ENCODE measurements around the gene TUSC2. TPM values are rescaled to one million over a fixed set of nuclear protein-coding genes. Genes with fewer than 3 reads are reported as not detected.

TUSC2 gene
- total and polyA plus RNA-seq, 10 of the 15 experiments (the other 5 are each of a cell fraction or from before 2014, with no cell fraction given) = 4.0 to 73.8 (median 34.3) TPM

- POLR2A ChIA-PET = interaction anchor here (0.6 to 7.0 kb wide), 5 partner anchors 8 to 1860 kb away, joined by 3 to 84 read pairs (median 4); partner anchors contain the start of genes CYB561D2, HYAL2 and NPRL2
- intact Hi-C loops (cut with micrococcal nuclease; ENCODE audit: unreplicated experiment) = no loop called here
- ATAC-seq = no peak
- TF ChIP-seq BHLHE40 (IDR thresholded peaks at IDR 0.05; ENCODE audit: borderline replicate concordance in 1 of 2, low read depth in 2 of 2, low read length in 1 of 2) (no peak), SMC3 (IDR thresholded peaks at IDR 0.05; ENCODE audit: borderline replicate concordance, low read length) (no peak), YBX1 (IDR thresholded peaks at IDR 0.05) (no peak), KDM1A (IDR thresholded peaks at IDR 0.05; ENCODE audit: borderline replicate concordance) (no peak), RCOR1 (conservative IDR thresholded peaks at IDR 0.05; ENCODE audit: low read depth, low read length) (no peak), RUNX3 (IDR thresholded peaks at IDR 0.05; ENCODE audit: low read length) (no peak), SMAD5 (IDR thresholded peaks at IDR 0.05; ENCODE audit: low read depth) (no peak), POU2F2 (IDR thresholded peaks at IDR 0.05; ENCODE audit: borderline replicate concordance, low read depth, low read length) (no peak), SP1 (IDR thresholded peaks at IDR 0.05; ENCODE audit: low read depth, low read length) (no peak), TCF12 (IDR thresholded peaks at IDR 0.05; ENCODE audit: low read depth, low read length) (no peak), RELB (IDR thresholded peaks at IDR 0.05; ENCODE audit: low read depth) (no peak), GABPA (IDR thresholded peaks at IDR 0.05; ENCODE audit: low read depth) (no peak)
- TF ChIP-seq, protein P1, sequence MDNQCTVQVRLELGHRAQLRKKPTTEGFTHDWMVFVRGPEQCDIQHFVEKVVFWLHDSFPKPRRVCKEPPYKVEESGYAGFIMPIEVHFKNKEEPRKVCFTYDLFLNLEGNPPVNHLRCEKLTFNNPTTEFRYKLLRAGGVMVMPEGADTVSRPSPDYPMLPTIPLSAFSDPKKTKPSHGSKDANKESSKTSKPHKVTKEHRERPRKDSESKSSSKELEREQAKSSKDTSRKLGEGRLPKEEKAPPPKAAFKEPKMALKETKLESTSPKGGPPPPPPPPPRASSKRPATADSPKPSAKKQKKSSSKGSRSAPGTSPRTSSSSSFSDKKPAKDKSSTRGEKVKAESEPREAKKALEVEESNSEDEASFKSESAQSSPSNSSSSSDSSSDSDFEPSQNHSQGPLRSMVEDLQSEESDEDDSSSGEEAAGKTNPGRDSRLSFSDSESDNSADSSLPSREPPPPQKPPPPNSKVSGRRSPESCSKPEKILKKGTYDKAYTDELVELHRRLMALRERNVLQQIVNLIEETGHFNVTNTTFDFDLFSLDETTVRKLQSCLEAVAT (IDR thresholded peaks at IDR 0.05) = no peak
- TF ChIP-seq, protein P2, sequence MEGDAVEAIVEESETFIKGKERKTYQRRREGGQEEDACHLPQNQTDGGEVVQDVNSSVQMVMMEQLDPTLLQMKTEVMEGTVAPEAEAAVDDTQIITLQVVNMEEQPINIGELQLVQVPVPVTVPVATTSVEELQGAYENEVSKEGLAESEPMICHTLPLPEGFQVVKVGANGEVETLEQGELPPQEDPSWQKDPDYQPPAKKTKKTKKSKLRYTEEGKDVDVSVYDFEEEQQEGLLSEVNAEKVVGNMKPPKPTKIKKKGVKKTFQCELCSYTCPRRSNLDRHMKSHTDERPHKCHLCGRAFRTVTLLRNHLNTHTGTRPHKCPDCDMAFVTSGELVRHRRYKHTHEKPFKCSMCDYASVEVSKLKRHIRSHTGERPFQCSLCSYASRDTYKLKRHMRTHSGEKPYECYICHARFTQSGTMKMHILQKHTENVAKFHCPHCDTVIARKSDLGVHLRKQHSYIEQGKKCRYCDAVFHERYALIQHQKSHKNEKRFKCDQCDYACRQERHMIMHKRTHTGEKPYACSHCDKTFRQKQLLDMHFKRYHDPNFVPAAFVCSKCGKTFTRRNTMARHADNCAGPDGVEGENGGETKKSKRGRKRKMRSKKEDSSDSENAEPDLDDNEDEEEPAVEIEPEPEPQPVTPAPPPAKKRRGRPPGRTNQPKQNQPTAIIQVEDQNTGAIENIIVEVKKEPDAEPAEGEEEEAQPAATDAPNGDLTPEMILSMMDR (IDR thresholded peaks at IDR 0.05 in 2 of 3, conservative IDR thresholded peaks at IDR 0.05 in 1 of 3; ENCODE audit: control insufficient read depth in 2 of 3, extremely low read depth in 1 of 3, insufficient read depth in 1 of 3, low read depth in 3 of 3, low read length in 3 of 3) = no peak
- TF ChIP-seq, protein P3, sequence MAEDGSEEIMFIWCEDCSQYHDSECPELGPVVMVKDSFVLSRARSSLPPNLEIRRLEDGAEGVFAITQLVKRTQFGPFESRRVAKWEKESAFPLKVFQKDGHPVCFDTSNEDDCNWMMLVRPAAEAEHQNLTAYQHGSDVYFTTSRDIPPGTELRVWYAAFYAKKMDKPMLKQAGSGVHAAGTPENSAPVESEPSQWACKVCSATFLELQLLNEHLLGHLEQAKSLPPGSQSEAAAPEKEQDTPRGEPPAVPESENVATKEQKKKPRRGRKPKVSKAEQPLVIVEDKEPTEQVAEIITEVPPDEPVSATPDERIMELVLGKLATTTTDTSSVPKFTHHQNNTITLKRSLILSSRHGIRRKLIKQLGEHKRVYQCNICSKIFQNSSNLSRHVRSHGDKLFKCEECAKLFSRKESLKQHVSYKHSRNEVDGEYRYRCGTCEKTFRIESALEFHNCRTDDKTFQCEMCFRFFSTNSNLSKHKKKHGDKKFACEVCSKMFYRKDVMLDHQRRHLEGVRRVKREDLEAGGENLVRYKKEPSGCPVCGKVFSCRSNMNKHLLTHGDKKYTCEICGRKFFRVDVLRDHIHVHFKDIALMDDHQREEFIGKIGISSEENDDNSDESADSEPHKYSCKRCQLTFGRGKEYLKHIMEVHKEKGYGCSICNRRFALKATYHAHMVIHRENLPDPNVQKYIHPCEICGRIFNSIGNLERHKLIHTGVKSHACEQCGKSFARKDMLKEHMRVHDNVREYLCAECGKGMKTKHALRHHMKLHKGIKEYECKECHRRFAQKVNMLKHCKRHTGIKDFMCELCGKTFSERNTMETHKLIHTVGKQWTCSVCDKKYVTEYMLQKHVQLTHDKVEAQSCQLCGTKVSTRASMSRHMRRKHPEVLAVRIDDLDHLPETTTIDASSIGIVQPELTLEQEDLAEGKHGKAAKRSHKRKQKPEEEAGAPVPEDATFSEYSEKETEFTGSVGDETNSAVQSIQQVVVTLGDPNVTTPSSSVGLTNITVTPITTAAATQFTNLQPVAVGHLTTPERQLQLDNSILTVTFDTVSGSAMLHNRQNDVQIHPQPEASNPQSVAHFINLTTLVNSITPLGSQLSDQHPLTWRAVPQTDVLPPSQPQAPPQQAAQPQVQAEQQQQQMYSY (CRISPR knock-in tag; IDR thresholded peaks at IDR 0.05) = no peak
- H3K4me2 ChIP-seq (ENCODE audit: control insufficient read depth, insufficient read depth) = peak overlapping the region; percentile 75
- peak overlapping the region; percentile 86; the same call in 1 of the 2 replicates for H3K9ac ChIP-seq (ENCODE audit: control insufficient read depth, insufficient read depth, low read length)
- FAIRE-seq = no peak
- H3K9me3 ChIP-seq (replicated peaks; ENCODE audit: control insufficient read depth, insufficient read depth, low read length) = no peaks in the 10 kb centered on the region
- H4K20me1 ChIP-seq (ENCODE audit: control insufficient read depth, insufficient read depth) = no peaks in the 10 kb centered on the region
- H3K4me3 ChIP-seq = peak overlapping the region; percentile 96
- no TSS peak for BruUV-seq (replicated peaks)
- in situ Hi-C loops (cut with MboI) = no loop called here
- H3K36me3 ChIP-seq (ENCODE audit: control insufficient read depth in 2 of 2, insufficient read depth in 2 of 2, low read length in 1 of 2) = no peaks in the 10 kb centered on the region
- no peak overlapping the region for H2AFZ ChIP-seq (ENCODE audit: control insufficient read depth, low read depth, low read length)
- DNase-seq (ENCODE audit: low read depth, low spot score) = no peak
- SMC1A ChIA-PET (ENCODE audit: uncharacterized antibody, unreplicated experiment) = no interaction called here
- WGBS (ENCODE audit: insufficient coverage, insufficient replicate concordance, low lambda C conversion rate, missing lambda C conversion rate) = 99% methylated on average over 9 of the region's 9 CpGs
- H3K4me1 ChIP-seq (ENCODE audit: control insufficient read depth, insufficient read depth, low read length) = peaks cover 8% of the 10 kb centered on the region; the same call in 1 of the 2 replicates
- RAD21 ChIA-PET (ENCODE audit: unreplicated experiment) = no interaction called here
- CTCF ChIA-PET = interaction anchor here (6.4 to 10.5 kb wide), 2 partner anchors 7 to 19 kb away, joined by 59 to 72 read pairs; partner anchors contain the start of genes CYB561D2, HYAL2 and NPRL2
- H3K27me3 ChIP-seq (replicated peaks in 1 of 2; ENCODE audit: control insufficient read depth in 2 of 2, insufficient read depth in 2 of 2, low read length in 1 of 2) = no peaks in the 10 kb centered on the region
- H3K27ac ChIP-seq (ENCODE audit: control insufficient read depth, insufficient read depth) = no peak overlapping the region; the same call in 1 of the 2 replicates
- peaks cover 39% of the 10 kb centered on the region for H3K79me2 ChIP-seq (ENCODE audit: control insufficient read depth, insufficient read depth, low read length)
Measured at GRCh38 chr3:50341537-50341936, 13.5 kb upstream of the TUSC2 start.
